ENCODE data around the gene ANK2.

Gene ANK2

DNA sequence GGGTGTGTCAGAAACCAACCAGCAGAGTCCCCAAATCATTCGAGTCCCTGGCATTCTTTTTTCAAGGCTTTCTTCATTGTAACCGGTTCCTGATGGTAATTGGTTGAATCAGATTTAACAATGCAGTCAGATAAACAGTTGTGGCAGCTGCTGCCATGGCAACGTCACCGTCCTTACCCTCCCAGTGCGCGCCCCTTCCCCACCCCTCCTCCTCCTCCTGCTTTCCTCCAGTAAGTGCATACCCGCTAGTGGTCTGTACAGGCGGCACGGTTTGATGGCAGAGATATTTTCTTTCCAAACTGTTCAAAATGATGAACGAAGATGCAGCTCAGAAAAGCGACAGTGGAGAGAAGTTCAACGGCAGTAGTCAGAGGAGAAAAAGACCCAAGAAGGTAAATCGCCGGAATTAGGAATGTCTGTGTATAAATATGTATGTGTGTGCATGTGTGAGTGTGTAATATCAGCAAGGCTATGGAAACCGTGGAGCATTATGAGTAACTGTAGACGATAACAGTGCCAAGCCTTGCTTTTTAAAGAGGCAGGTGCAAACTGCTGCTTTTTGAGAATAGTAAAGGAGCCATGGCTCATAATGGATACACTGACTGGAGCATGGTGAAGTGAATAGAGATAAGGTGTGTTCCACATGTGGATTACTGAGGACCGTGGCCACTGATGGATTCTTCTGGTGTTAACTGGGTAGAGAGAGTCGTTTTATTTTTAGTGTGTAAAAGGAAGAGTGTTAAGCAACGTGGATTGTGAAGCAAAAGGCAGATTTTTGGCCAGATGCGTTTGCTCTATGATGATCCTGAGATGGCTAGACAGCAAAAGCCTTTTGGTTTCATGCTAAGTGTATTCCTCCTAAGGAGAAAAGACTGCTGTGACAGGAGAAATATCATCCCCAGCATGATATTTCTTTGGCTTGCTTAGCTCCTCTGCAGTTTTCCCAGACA lies at the start of gene ANK2:
Gene ANK2, plus strand, starts transcription at position 233 of the 950 bp plus-strand sequence. Its CDS starts 76 bp downstream, at position 309.
- no peak for DNase-seq

DNA sequence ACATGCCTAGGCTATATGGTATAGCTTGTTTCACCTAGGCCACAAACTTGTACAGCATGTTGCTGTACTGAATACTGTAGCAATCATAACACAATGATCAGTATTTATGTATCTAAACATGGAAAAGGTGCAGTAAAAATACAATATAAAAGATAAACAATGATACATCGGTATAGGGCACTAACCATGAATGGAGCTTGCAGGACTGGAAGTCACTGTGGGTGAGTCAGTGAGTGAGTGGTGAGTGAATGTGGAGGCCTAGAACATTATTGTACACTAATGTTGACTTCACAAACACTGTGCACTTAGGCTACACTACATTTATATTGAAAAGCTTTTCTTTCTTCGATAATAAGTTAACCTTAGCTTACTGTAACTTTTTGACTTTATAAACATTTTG lies 45.6 kb upstream of the ANK2 start:
- DNase-seq, result no peak

GRCh38 chr4:113004655-113005054 lies 44.8 kb upstream of the ANK2 start:
- no peak for DNase-seq

DNA sequence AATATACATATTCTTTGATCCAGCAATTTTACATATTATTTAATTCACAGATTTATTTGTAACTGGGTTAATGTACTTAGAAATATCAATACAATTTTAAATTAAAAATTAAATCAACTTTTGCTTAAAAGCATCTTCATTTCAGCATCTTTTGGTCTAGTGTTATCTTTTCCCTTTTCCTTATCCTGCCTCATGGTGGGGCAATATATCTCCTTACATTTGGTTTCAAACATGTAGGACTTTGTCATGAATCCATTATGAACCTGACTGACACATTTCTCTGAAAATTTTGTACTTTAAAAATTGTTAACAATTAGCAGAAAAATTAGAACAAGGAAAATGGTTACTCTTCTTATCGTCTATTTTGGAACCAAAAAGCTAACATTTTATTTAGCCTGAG lies 42.8 kb upstream of the ANK2 start:
- no peak for DNase-seq

DNA sequence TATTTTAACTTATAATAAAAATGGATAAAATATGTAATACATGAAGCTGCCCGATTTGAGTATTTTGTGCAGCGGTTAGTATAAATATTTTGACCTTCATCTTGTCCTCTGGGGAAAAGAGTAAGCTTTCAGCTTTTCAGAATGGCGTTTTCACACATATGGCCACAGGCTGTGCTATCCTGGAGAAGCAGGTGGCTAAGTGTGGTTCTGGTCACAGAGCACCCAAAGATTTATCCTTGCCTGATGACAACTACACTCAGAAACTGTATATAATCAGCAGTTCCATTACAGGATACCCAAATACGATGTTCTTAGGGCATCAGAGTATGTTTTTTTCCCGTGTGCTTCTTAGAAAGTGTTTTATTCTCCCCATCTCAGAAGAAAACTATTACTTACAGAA lies 42.3 kb upstream of the ANK2 start:
- no peak for DNase-seq

DNA sequence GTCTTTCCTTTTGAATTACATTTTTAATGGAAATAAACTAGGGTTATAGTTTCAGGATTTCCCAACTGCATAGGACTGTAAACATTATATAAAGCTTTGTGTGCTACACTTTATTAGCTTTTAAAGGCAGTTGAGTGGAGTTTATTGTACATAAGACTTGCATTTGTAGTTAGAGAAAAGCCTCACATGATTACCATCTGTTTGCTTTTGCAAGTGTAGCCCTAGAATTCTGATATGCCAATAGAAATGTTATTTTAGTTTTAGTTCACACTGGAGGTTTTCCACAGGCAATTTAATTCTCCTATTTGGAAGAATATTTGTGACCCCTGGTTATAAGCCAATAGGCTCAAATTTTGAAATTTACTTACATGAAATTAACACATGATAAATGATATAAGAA lies 41.3 kb upstream of the ANK2 start:
- no peak for DNase-seq

- no peak for DNase-seq
Observed at GRCh38 chr4:113008716-113009115, 40.7 kb upstream of the ANK2 start.

DNA sequence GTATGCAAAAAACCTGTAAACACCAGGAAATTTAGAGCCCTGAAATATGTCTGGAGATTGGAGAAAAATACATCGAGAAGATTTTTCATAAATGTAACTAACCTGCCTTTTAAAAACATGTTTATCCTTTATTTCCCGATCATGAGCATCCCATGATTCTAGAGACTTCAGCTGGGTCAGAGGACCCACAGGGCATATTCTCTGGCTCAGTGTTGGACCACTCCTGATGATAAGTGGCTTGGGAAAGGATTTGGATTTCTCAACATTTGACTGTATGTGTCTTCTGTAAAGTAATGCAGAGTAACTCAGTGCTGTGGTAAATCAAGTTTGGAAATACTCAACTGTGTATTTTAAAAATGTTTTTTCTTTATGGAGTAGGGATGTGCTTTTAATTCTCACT lies 40.0 kb upstream of the ANK2 start:
- DNase-seq, result no peak

DNA sequence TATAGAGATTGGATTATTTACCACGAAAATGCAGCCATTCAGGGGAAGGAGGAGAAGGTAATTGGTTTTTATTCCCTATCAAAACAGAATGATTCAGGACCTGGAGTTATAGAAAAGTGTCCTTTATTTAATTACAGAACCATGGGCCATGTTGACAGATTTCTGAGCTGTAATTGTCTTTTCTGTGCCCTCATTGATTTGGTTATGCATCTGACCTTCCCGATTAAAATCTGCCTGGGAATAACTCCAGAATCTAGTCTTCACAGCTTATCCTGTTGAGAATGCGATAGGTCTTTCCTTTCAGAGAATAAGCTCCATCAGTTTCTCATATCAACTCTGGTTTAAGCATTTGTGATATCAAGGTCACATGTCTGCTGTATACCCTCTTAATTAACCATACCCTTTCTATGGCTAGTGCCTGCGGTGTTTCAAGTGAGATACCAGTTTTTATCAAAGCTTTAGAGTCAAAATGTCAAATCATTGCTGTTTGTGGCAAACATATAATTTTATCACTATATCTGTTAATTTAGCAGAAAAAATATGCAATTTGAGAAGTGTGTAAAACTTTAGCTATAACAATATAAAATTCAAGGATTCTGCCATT lies 37.2 kb upstream of the ANK2 start:
- no peak for DNase-seq

- DNase-seq, result no peak
Observed at GRCh38 chr4:113012786-113013185, 36.7 kb upstream of the ANK2 start.

- DNase-seq, result no peak
Observed at GRCh38 chr4:113013751-113014150, 35.7 kb upstream of the ANK2 start.

DNA sequence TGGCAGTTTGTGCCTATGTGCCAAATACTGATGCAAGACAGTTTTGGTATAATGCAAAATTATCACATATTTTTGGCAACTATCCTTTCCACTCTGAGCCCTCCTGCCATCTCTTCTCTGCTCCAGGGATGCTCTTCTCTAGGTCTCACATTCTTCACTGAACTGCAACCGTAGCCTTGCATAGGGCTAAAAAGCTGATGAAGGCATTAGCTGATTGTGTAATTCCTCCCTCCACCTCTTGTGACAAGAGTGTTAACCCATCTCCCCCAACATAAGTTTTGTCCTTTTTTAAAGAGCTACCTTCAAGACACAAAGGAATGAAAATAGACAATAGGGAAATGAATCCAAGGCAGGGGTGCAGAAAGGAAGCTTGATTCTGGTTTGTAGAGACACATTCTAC lies 33.1 kb upstream of the ANK2 start:
- DNase-seq, result no peak

GRCh38 chr4:113020966-113021365 lies 28.5 kb upstream of the ANK2 start:
- no peak for DNase-seq

DNA sequence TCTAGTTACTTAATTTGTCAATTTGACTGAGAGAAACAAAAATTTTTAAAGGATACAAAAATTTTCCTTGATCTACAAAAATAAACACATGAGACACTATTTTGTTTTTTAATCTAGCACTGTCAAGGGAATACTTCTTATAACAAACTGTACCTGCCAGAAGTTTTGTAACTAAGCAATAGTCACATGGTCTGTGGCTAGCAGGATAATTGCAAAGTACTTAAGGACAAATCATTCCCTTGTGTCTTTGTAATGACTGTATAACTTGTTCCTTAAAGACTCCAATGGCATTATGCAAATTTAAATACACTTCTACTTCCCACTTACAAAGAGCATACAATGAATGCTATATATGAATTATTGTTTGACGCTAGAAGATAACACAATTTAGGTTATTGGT lies 25.1 kb upstream of the ANK2 start:
- DNase-seq, result no peak

- DNase-seq, result no peak
Observed at GRCh38 chr4:113025416-113025815, 24.0 kb upstream of the ANK2 start.

- DNase-seq, result no peak
Observed at GRCh38 chr4:113026556-113026955, 22.9 kb upstream of the ANK2 start.

DNA sequence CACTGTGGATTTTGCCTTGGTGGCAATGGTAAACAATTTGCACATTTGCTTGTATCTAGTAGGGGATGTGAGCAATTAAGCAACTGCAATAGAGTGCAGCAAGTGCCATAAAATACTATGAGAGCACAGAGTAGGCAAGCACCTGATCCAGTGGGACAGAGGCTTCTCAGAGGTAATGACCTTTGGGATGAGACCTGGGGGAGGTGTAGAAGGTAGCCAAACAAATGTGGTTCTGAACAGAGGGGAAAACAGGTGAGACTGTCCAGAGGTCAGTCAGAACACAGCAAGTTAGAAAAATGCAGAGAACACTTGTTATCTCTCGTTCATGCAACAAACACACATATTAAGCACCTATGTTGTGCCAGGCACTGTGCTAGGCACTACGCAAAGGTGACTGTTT lies 21.4 kb upstream of the ANK2 start:
- no peak for DNase-seq

DNA sequence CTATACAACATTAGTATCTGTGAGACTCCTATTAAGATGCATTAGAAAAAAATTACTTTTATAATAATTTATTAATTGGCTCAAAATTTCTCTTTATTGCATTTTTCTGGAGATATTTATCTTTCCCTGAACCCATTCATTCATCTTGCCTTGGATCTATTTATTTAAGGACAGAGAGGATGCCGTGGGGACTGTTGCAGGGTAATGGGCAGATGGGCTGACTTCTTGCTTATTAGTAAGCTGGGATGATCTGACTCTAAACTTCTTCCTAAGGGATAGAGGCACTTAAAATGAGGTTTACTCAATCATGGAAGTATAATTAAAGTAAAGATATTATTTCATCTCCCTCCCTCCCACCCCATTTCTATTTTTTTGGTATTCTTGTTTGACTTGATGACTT lies 18.2 kb upstream of the ANK2 start:
- no peak for DNase-seq

DNA sequence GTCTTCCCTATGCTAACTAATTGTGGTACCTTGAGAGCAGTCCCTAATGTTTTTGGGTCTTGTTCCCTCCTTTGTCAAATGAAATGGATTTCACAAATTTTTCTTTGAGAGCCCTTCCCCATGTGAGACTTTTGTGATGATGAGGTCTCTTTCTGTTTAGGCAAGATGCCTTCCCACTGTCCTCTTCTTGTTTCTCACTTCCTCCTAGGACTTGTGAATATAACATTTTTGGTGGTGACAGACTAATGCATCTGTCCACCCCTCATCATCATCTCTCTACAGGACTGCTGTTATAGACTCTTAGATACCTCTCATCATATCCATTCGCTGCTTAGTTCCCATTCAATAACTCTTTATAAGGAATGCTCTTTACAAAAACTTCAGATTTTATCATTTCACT lies 8.7 kb upstream of the ANK2 start:
- no peak for DNase-seq

GRCh38 chr4:113042502-113042901 lies 7.0 kb upstream of the ANK2 start:
- no peak for DNase-seq

DNA sequence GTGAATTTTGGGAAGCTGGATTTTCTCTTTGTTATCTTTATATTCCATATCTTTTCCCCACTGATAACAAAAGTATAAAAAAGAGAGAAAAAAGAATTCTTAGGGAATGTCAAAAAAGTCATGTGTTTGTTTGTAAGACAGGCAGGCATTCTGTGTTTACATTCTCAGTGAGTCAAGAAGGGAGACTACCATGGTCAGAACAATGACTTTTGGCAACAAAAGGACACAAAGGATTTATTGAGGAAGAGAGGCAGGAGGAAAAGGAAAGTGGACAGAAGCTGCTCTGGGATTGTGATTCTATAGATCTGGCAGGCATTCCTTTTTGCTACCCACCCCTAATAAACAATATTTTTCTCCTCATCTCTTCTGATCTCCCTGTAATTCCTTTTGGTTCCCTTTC lies 5.9 kb upstream of the ANK2 start:
- DNase-seq, result no peak

DNA sequence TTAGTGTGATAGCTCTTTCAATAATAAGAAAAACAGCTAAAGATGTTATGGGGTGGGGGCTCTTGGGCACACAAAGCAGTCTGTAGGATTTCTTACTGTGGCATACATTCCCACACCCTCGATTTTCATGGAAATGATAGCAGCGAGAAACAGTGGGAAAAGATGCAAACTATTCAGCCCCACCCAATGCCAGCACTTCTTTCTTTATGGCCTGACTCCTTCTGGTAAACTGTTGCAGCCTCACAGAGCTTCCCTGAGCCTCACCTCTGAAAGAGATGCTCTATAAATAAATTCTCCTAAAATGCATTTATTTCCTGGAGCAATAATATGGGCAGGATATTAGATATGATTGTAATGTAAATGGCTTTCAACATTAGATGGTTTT lies 910 bp downstream of the ANK2 start:
- DNase-seq, result no peak

DNA sequence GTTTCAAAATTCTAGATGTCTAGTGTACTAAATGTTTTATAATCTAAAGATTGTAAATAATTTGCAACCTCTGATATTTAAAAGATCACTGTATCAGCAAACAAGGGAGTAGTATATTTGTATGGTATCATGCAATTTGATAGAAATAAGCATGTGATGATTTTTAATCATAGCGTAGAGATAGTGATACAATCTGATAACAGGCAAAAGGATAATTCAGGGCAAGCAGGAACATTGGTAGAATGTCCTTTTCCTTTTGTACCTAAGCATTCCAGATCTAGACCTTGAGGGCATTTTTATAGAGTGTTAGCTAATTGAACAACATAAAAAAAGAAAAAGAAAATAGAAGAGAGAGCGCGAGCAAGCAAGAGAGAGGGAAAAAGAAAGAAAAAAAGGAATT lies 1.4 kb downstream of the ANK2 start:
- no peak for DNase-seq

- DNase-seq, result no peak
Observed at GRCh38 chr4:113051361-113051760, 1.9 kb downstream of the ANK2 start.

All from inflammatory macrophage treated with lipopolysaccharide for 4 hours (primary cell).